Measurements from ENCODE around the gene TNF. TPM values are rescaled to one million over a fixed set of nuclear protein-coding genes. Genes with fewer than 3 reads are reported as not detected.

The TNF gene
- total and polyA plus RNA-seq, 2 of the 13 experiments (the other 11 are each of a cell fraction or from before 2014, with no cell fraction given): not detected

DNA sequence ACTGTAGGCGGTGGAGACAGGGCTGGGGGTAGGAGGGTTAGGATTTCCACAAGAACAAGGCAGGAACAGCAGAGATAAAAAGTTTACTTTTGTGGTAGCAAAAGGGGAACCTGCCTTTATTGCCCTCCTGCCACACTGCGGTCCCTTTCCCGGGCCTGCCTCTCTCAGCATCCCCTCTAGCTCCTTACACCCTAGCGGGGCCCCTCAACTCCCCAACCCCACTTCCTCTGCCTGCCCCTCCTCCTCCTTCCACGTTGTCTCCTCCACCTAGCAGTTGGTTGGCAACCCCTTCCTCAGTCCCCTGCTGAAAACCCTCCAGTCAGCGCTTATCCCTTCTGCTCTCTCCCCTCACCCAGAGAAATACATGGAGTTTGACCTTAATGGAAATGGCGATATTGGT, 40.4 kb downstream of the TNF start (continued):
- TF ChIP-seq ZSCAN31 (CRISPR knock-in tag; IDR thresholded peaks at IDR 0.05; ENCODE audit: low read depth): no peak
- no peak for TF ChIP-seq PHF5A (CRISPR knock-in tag; IDR thresholded peaks at IDR 0.05; ENCODE audit: low read depth, unreplicated experiment)
- TF ChIP-seq SMAD9 (CRISPR knock-in tag; IDR thresholded peaks at IDR 0.05): no peak
- TF ChIP-seq, protein P1, sequence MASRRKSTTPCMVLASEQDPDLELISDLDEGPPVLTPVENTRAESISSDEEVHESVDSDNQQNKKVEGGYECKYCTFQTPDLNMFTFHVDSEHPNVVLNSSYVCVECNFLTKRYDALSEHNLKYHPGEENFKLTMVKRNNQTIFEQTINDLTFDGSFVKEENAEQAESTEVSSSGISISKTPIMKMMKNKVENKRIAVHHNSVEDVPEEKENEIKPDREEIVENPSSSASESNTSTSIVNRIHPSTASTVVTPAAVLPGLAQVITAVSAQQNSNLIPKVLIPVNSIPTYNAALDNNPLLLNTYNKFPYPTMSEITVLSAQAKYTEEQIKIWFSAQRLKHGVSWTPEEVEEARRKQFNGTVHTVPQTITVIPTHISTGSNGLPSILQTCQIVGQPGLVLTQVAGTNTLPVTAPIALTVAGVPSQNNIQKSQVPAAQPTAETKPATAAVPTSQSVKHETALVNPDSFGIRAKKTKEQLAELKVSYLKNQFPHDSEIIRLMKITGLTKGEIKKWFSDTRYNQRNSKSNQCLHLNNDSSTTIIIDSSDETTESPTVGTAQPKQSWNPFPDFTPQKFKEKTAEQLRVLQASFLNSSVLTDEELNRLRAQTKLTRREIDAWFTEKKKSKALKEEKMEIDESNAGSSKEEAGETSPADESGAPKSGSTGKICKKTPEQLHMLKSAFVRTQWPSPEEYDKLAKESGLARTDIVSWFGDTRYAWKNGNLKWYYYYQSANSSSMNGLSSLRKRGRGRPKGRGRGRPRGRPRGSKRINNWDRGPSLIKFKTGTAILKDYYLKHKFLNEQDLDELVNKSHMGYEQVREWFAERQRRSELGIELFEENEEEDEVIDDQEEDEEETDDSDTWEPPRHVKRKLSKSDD (CRISPR knock-in tag; IDR thresholded peaks at IDR 0.05; ENCODE audit: low read depth): no peak
- no peak for TF ChIP-seq HHEX (CRISPR knock-in tag; IDR thresholded peaks at IDR 0.05)
- TF ChIP-seq BHLHE40 (IDR thresholded peaks at IDR 0.05; ENCODE audit: low read length): no peak
- TF ChIP-seq, protein P2, sequence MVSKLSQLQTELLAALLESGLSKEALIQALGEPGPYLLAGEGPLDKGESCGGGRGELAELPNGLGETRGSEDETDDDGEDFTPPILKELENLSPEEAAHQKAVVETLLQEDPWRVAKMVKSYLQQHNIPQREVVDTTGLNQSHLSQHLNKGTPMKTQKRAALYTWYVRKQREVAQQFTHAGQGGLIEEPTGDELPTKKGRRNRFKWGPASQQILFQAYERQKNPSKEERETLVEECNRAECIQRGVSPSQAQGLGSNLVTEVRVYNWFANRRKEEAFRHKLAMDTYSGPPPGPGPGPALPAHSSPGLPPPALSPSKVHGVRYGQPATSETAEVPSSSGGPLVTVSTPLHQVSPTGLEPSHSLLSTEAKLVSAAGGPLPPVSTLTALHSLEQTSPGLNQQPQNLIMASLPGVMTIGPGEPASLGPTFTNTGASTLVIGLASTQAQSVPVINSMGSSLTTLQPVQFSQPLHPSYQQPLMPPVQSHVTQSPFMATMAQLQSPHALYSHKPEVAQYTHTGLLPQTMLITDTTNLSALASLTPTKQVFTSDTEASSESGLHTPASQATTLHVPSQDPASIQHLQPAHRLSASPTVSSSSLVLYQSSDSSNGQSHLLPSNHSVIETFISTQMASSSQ (IDR thresholded peaks at IDR 0.05; ENCODE audit: low read depth): no peak
- TF ChIP-seq, protein P2 (CRISPR knock-in tag; IDR thresholded peaks at IDR 0.05; ENCODE audit: borderline replicate concordance): no peak
- no peak for TF ChIP-seq KDM6A (CRISPR knock-in tag; IDR thresholded peaks at IDR 0.05; ENCODE audit: low read depth)
- no peak for TF ChIP-seq PCBP2 (optimal IDR thresholded peaks at IDR 0.05; ENCODE audit: low read depth, low read length, poor library complexity, severe bottlenecking)
- TF ChIP-seq, protein P3, sequence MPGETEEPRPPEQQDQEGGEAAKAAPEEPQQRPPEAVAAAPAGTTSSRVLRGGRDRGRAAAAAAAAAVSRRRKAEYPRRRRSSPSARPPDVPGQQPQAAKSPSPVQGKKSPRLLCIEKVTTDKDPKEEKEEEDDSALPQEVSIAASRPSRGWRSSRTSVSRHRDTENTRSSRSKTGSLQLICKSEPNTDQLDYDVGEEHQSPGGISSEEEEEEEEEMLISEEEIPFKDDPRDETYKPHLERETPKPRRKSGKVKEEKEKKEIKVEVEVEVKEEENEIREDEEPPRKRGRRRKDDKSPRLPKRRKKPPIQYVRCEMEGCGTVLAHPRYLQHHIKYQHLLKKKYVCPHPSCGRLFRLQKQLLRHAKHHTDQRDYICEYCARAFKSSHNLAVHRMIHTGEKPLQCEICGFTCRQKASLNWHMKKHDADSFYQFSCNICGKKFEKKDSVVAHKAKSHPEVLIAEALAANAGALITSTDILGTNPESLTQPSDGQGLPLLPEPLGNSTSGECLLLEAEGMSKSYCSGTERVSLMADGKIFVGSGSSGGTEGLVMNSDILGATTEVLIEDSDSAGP (CRISPR knock-in tag; IDR thresholded peaks at IDR 0.05; ENCODE audit: borderline replicate concordance): 0 out of 2 replicates have a peak, but pooled peaks have one; percentile 6
